HepG2 (cell line): ENCODE data around the gene P2RX3. TPM values are rescaled to one million over a fixed set of nuclear protein-coding genes. Genes with fewer than 3 reads are reported as not detected.

ENCODE experiments used
- ATAC-seq: fragments of 200-7000 bp; cut with Tn5 transposase; 3 replicates; pipeline ENCODE4 v1.9.1; 2020; ENCODE audit warnings: mild to moderate bottlenecking, moderate library complexity
- BruUV-seq: library from RNA; stranded (reverse); fragments of 400-500 nt; replicated peaks from 2 replicates; lab custom pipeline; 2021; lab: Mats Ljungman, UMichigan
- CTCF ChIA-PET: fragments of 300-600 bp; formaldehyde crosslinking; extraction: SDS; loops from one replicate; lab custom pipeline; 2021; ENCODE audit warnings: low total read pairs, inconsistent platforms, low intra/inter-chr PET ratio; lab: Yijun Ruan, JAX
- POLR2A ChIA-PET: fragments of 350-600 bp; sonication (Branson Sonifier 250); formaldehyde crosslinking; loops from one replicate; lab custom pipeline; 2020; ENCODE audit warnings: antibody characterized with exemption, inconsistent platforms; lab: Yijun Ruan, JAX
- DNase-seq: peaks from one replicate; pipeline ENCODE4 v3.0.0-alpha.2; 2015; ENCODE audit warnings: low spot score
- FAIRE-seq: peaks from 3 replicates; lab custom pipeline; 2011; peaks lifted over from hg19 to GRCh38; lab: Jason Lieb, UNC
- H2AFZ ChIP-seq: one replicate; pipeline ENCODE4 v1.6.1; 2011; ENCODE audit warnings: low read length, inconsistent platforms
- H3K27ac ChIP-seq: fragments of 300-600 bp; 3 replicates; pipeline ENCODE4 v1.8.0; 2011; ENCODE audit warnings: mixed run types, mild to moderate bottlenecking, mixed read lengths, low read length, inconsistent platforms; ENCODE audit not compliant: insufficient read depth; ENCODE audit errors: extremely low read length
- H3K27me3 ChIP-seq, 2 experiments: fragments of 200-600 bp in 1 of 2; 2 replicates in 1 of 2; 3 replicates in 1 of 2; pipeline versions ENCODE4 v1.6.0 to v1.8.0; 2011; ENCODE audit warnings: low read length in 2 of 2, mild to moderate bottlenecking in 2 of 2, moderate library complexity in 2 of 2, inconsistent platforms in 1 of 2; ENCODE audit not compliant: insufficient read depth in 2 of 2, control insufficient read depth in 1 of 2
- H3K36me3 ChIP-seq, 2 experiments: fragments of 200-600 bp in 1 of 2; replicated peaks in 1 of 2; 2 replicates in 1 of 2; 3 replicates in 1 of 2; pipeline versions ENCODE4 v1.5.1 to v1.8.0; 2011; ENCODE audit warnings: low read length in 2 of 2, inconsistent platforms in 1 of 2; ENCODE audit not compliant: insufficient read depth in 2 of 2, control insufficient read depth in 1 of 2
- H3K4me1 ChIP-seq: 2 replicates; pipeline ENCODE4 v1.5.1; 2012; ENCODE audit warnings: low read length, inconsistent platforms; ENCODE audit not compliant: insufficient read depth
- H3K4me2 ChIP-seq: 2 replicates; pipeline ENCODE4 v1.6.0; 2011; ENCODE audit warnings: low read depth, low read length, inconsistent platforms
- H3K4me3 ChIP-seq, 3 experiments: fragments of 200-600 bp in 1 of 3; sonication (generic), shearing (Covaris generic) in 1 of 3; replicated peaks in 1 of 3; 2 replicates each; pipeline ENCODE4 v1.5.1; 2011 to 2016; ENCODE audit warnings: low read length in 3 of 3, inconsistent platforms in 2 of 3, low read depth in 2 of 3, mild to moderate bottlenecking in 2 of 3, control low read depth in 1 of 3, mixed read lengths in 1 of 3; ENCODE audit not compliant: insufficient read depth in 1 of 3
- H3K79me2 ChIP-seq: one replicate; pipeline ENCODE4 v1.6.1; 2011; ENCODE audit warnings: low read length, inconsistent platforms; ENCODE audit not compliant: insufficient read depth
- H3K9ac ChIP-seq: 2 replicates; pipeline ENCODE4 v1.6.0; 2011; ENCODE audit warnings: mild to moderate bottlenecking, low read depth, low read length, inconsistent platforms; ENCODE audit not compliant: insufficient read depth
- H3K9me3 ChIP-seq: 2 replicates; pipeline ENCODE4 v1.5.1; 2012; ENCODE audit warnings: mild to moderate bottlenecking, low read length
- H4K20me1 ChIP-seq: 2 replicates; pipeline ENCODE4 v1.6.0; 2011; ENCODE audit warnings: inconsistent platforms, mild to moderate bottlenecking, low read length, moderate library complexity; ENCODE audit not compliant: insufficient read depth
- ATF2 ChIP-seq: sonication (generic); formaldehyde crosslinking; IDR thresholded peaks from 2 replicates; pipeline ENCODE4 v1.4.0; 2020; ENCODE audit warnings: missing genetic modification reagents
- BORCS8-MEF2B ChIP-seq: sonication (generic); formaldehyde crosslinking; IDR thresholded peaks from 2 replicates; pipeline ENCODE4 v1.8.0; 2022; ENCODE audit warnings: mild to moderate bottlenecking, missing genetic modification reagents
- CREBL2 ChIP-seq: sonication (generic); formaldehyde crosslinking; IDR thresholded peaks from 2 replicates; pipeline ENCODE4 v1.8.1; 2023; ENCODE audit warnings: missing genetic modification reagents, mild to moderate bottlenecking, borderline replicate concordance
- EHMT2 ChIP-seq: fragments of 200-600 bp; sonication (generic); IDR thresholded peaks from 2 replicates; pipeline ENCODE4 v1.7.0; 2017; ENCODE audit warnings: antibody characterized with exemption, low read depth, low read length, borderline replicate concordance
- MIER2 ChIP-seq: IDR thresholded peaks from 2 replicates; pipeline ENCODE4 v1.6.1; 2016; ENCODE audit warnings: missing biosample characterization, missing genetic modification reagents
- SIN3B ChIP-seq: fragments of 150-350 bp; IDR thresholded peaks from 2 replicates; pipeline ENCODE4 v1.6.1; 2014; ENCODE audit warnings: low read length
- ZNF30 ChIP-seq: sonication (generic); formaldehyde crosslinking; IDR thresholded peaks from 2 replicates; pipeline ENCODE4 v1.5.0; 2020; ENCODE audit warnings: mild to moderate bottlenecking, missing genetic modification reagents
- WGBS: methylation state at CpG from one replicate; pipeline ENCODE4 v1.1.6; 2017; ENCODE audit warnings: low lambda C conversion rate; 5-methylcytosine and 5-hydroxymethylcytosine counted together
- in situ Hi-C: cut with HindIII; loops from 2 replicates; pipeline ENCODE4 v1.10.0; 2017; ENCODE audit warnings: low pct_unique_long_range_greater_than_20kb; ENCODE audit not compliant: extremely low pct_ligation_motif_present
- intact Hi-C: fragments of 100-400 bp; cut with micrococcal nuclease; formaldehyde crosslinking; loops from one replicate; pipeline ENCODE4 v1.10.0; 2022; ENCODE audit not compliant: unreplicated experiment
- polyA plus RNA-seq, 8 experiments: library from polyadenylated mRNA; depleted of rRNA in 3 of 8; stranded (reverse) in 7 of 8; unstranded in 1 of 8; fragments of >200 nt; fragmentation: Illumina TruSeq in 4 of 8; extraction: Trizol in 4 of 8; gene quantifications; 2 replicates each; pipeline versions ENCODE4 v1.2.1 to v1.2.3, GENCODE V29; 2011 to 2016; ENCODE audit warnings: low read depth in 4 of 8, missing spikeins in 1 of 8, mixed read lengths in 1 of 8; ENCODE audit not compliant: insufficient read depth in 1 of 8
- total RNA-seq, 5 experiments: library from RNA; depleted of rRNA; stranded (reverse); fragments of >200 nt; fragmentation: Illumina TruSeq; extraction: Trizol; gene quantifications; 2 replicates each; pipeline ENCODE4 v1.2.3, GENCODE V29; 2016; ENCODE audit warnings: low read depth in 1 of 5
- TF ChIP-seq, protein P1 (sequence below): IDR thresholded peaks from 2 replicates; pipeline ENCODE4 v1.6.1; 2016

P2RX3 gene
- total and polyA plus RNA-seq, 2 of the 13 experiments (the other 11 are each of a cell fraction or from before 2014, with no cell fraction given), result 0.08 TPM; not detected in 1

DNA sequence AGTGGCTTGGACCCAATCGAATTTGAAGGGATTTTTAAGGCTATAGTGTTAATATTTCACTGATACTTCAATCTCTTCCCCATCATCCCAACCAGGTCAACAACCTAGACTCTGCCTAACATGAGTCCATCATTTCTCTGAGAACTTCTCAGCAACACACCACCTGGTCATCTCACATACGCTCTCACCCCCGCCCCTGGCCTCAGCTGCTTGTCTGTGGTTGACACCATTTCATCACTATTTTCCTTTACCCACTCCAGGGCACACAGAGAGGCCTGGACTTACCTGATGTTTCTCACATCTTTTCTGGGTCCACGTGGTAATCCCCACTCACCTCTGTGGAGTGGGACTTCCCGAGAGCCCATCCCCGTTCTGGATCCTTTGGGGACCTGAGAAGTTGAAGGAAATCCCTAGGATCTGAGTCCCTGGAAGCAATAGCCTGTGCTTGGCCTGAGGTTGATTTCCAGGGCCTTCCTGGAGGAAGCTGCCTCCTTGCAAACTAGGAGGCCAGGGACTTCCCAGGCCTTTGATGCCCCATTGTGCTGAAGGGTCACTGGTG, 3.2 kb downstream of the P2RX3 start (continued):
- TF ChIP-seq, protein P1, sequence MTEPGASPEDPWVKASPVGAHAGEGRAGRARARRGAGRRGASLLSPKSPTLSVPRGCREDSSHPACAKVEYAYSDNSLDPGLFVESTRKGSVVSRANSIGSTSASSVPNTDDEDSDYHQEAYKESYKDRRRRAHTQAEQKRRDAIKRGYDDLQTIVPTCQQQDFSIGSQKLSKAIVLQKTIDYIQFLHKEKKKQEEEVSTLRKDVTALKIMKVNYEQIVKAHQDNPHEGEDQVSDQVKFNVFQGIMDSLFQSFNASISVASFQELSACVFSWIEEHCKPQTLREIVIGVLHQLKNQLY (CRISPR knock-in tag), result no peak
- TF ChIP-seq ZNF30, result no peak

DNA sequence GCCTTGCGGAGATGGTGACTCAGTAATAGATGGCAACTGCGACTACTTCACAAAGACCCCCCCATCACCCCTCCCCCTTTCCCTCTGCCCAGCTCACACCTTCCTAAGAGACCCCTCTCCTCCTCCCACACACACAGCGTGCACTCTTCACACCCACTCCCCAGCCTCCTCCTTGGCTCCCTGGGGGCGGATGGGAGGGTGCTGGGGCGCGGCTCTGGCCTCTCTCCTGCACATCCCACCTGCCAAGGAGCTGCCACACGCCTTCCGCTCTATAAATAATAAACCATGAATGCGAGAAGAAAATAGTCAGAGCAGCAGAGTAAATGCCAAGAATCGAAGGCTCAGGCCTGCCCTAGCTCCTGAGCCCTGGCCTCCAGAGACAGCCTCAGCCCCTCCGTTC, 4.5 kb downstream of the P2RX3 start:
- POLR2A ChIA-PET, result interaction anchor here (0.5 to 1.5 kb wide), 2 partner anchors 18 to 19 kb away, joined by 3 read pairs; partner anchors contain the start of gene TNKS1BP1
- in situ Hi-C loops, result loop anchor here (10.0 kb wide), 1 partner anchor 222 kb away; the partner anchor contains the start of gene UBE2L6
- no TSS peak for BruUV-seq

More for the DNA sequence above, 4.5 kb downstream of the P2RX3 start:
- no peaks in the 10 kb centered on the region for H3K9me3 ChIP-seq
- no peak for ATAC-seq
- intact Hi-C loops, result loop anchor here (10.0 kb wide), 1 partner anchor 208 kb away; no protein-coding TSS in a partner anchor
- no peaks in the 10 kb centered on the region for H3K79me2 ChIP-seq
- H3K4me2 ChIP-seq, result no peak overlapping the region
- H3K36me3 ChIP-seq, result no peaks in the 10 kb centered on the region
- peaks cover 1 to 28% of the 10 kb centered on the region in 2 experiments; a peak in 4 of 5 replicates for H3K27me3 ChIP-seq
- H3K4me3 ChIP-seq, result no peak overlapping the region
- no peak for DNase-seq
- FAIRE-seq, result no peak
- H3K27ac ChIP-seq, result no peak overlapping the region
- no peak for TF ChIP-seq CREBL2 (CRISPR knock-in tag)
- TF ChIP-seq BORCS8-MEF2B (CRISPR knock-in tag), result no peak
- no peak for TF ChIP-seq ATF2 (CRISPR knock-in tag)
- TF ChIP-seq SIN3B, result no peak
- no peak for TF ChIP-seq MIER2 (CRISPR knock-in tag)
- no peak for TF ChIP-seq EHMT2
- TF ChIP-seq, all 625 proteins: peak for 0
- Histone ChIP-seq H3K4me1 (peaks cover 54% of the 10 kb centered on the region), H4K20me1 (no peaks in the 10 kb centered on the region), H3K9ac (no peak overlapping the region), H2AFZ (no peak overlapping the region)
- WGBS, result 54% methylated on average over 11 of the region's 11 CpGs
- CTCF ChIA-PET, result no interaction called here
